WTC11 (cell line): ENCODE data around the gene HMGCS2. TPM values are rescaled to one million over a fixed set of nuclear protein-coding genes. Genes with fewer than 3 reads are reported as not detected.

Source experiments
- ATAC-seq: fragments of 200-7000 bp; cut with Tn5 transposase; 2 replicates; pipeline ENCODE4 v1.10.0; 2021; ENCODE audit warnings: mild to moderate bottlenecking, moderate library complexity
- CTCF ChIA-PET: fragments of 300-600 bp; sonication (Branson Sonifier 250); formaldehyde crosslinking; loops from one replicate; lab custom pipeline; 2021; ENCODE audit warnings: antibody characterized with exemption; lab: Charles Lee
- POLR2A ChIA-PET: fragments of 350-600 bp; sonication (Branson Sonifier 250); formaldehyde crosslinking; loops from one replicate; lab custom pipeline; 2021; ENCODE audit warnings: antibody characterized with exemption; lab: Charles Lee
- DNase-seq: peaks from one replicate; pipeline ENCODE4 v3.0.0; 2021; ENCODE audit warnings: low spot score
- H3K27ac Mint-ChIP-seq: 2 replicates; pipeline ENCODE4 v1.8.0; 2021; ENCODE audit warnings: mixed read lengths
- H3K27me3 Mint-ChIP-seq: 2 replicates; pipeline ENCODE4 v1.8.0; 2021; ENCODE audit warnings: low read depth, mild to moderate bottlenecking, moderate library complexity, mixed read lengths
- H3K36me3 Mint-ChIP-seq: 2 replicates; pipeline ENCODE4 v1.8.0; 2021; ENCODE audit warnings: mixed read lengths
- H3K4me1 Mint-ChIP-seq: 2 replicates; pipeline ENCODE4 v1.8.0; 2022; ENCODE audit warnings: mixed read lengths
- H3K4me3 Mint-ChIP-seq: 2 replicates; pipeline ENCODE4 v1.8.0; 2021; ENCODE audit warnings: mild to moderate bottlenecking, moderate library complexity, mixed read lengths
- H3K9me3 Mint-ChIP-seq: 2 replicates; pipeline ENCODE4 v1.8.0; 2021; ENCODE audit warnings: mixed read lengths
- ATF1 ChIP-seq: sonication (generic); formaldehyde crosslinking; IDR thresholded peaks from 2 replicates; pipeline ENCODE4 v1.8.1; 2023; ENCODE audit warnings: mild to moderate bottlenecking, moderate library complexity, missing genetic modification reagents
- FOXK1 ChIP-seq: sonication (generic); formaldehyde crosslinking; IDR thresholded peaks from 2 replicates; pipeline ENCODE4 v1.8.0; 2022; ENCODE audit warnings: mild to moderate bottlenecking, moderate library complexity, missing genetic modification reagents
- GABPB1 ChIP-seq: sonication (generic); formaldehyde crosslinking; IDR thresholded peaks from 2 replicates; pipeline ENCODE4 v1.8.1; 2023; ENCODE audit warnings: mild to moderate bottlenecking, missing genetic modification reagents
- IRF2 ChIP-seq: sonication (generic); formaldehyde crosslinking; IDR thresholded peaks from 2 replicates; pipeline ENCODE4 v1.8.0; 2022; ENCODE audit warnings: low read depth, missing genetic modification reagents, borderline replicate concordance
- JUN ChIP-seq: sonication (generic); formaldehyde crosslinking; IDR thresholded peaks from 2 replicates; pipeline ENCODE4 v1.8.0; 2023; ENCODE audit warnings: mild to moderate bottlenecking, missing genetic modification reagents
- NFATC4 ChIP-seq: fragments of 250-450 bp; sonication (Bioruptor Pico); IDR thresholded peaks from 2 replicates; pipeline ENCODE4 v1.9.0; 2021; ENCODE audit warnings: mild to moderate bottlenecking
- SMAD3 ChIP-seq: sonication (generic); formaldehyde crosslinking; IDR thresholded peaks from 2 replicates; pipeline ENCODE4 v1.8.0; 2022; ENCODE audit warnings: missing genetic modification reagents, mild to moderate bottlenecking, borderline replicate concordance
- TCF7 ChIP-seq: sonication (generic); formaldehyde crosslinking; IDR thresholded peaks from 2 replicates; pipeline ENCODE4 v1.8.0; 2022; ENCODE audit warnings: mild to moderate bottlenecking, low read depth, missing genetic modification reagents, moderate library complexity
- ZNF396 ChIP-seq: fragments of 250-450 bp; sonication (Bioruptor Pico); IDR thresholded peaks from 2 replicates; pipeline ENCODE4 v1.8.0; 2021; ENCODE audit warnings: mild to moderate bottlenecking, moderate library complexity, borderline replicate concordance
- total RNA-seq: library from RNA; stranded (reverse); gene quantifications from 3 replicates; pipeline ENCODE4 v1.2.3, GENCODE V29; 2021
- TF ChIP-seq, protein P1 (sequence below): sonication (generic); formaldehyde crosslinking; IDR thresholded peaks from 2 replicates; pipeline ENCODE4 v1.8.0; 2023; ENCODE audit warnings: mild to moderate bottlenecking, missing genetic modification reagents
- TF ChIP-seq, protein P2 (sequence below): sonication (generic); formaldehyde crosslinking; IDR thresholded peaks from 2 replicates; pipeline ENCODE4 v1.8.1; 2023; ENCODE audit warnings: mild to moderate bottlenecking, missing genetic modification reagents, moderate library complexity
- TF ChIP-seq, protein P3 (sequence below): sonication (generic); formaldehyde crosslinking; IDR thresholded peaks from 2 replicates; pipeline ENCODE4 v1.8.0; 2023; ENCODE audit warnings: missing genetic modification reagents
- TF ChIP-seq, protein P4 (sequence below): sonication (generic); formaldehyde crosslinking; IDR thresholded peaks from 2 replicates; pipeline ENCODE4 v1.8.0; 2023; ENCODE audit warnings: missing genetic modification reagents, mild to moderate bottlenecking, borderline replicate concordance

Gene HMGCS2
- total RNA-seq, 1 experiment from 2014 or later: 0.24 TPM

DNA sequence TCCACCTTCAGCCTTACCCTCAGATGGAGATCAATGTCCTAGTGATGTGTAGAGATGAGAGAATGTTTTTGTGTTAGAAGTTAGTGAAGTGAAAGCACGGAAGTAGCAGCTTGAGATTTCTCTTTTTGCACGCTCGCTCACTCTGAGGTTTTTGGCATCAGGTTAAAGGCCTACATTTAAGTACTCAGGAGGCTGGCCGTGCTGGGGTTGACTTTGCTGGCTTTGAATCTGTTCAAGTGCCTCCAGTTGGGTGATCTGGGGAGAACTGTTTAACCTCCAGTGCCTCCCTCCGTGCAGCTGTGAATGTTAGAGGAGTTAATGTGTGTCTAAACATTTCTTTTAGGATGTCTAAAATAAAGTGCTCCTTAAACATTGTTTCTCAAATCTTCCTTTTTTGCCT, 43.1 kb downstream of the HMGCS2 start:
- ChIA-PET POLR2A (interaction anchor here (0.6 to 1.9 kb wide), 4 partner anchors 11 to 104 kb away, joined by 3 to 17 read pairs (median 4); partner anchors contain the start of gene PHGDH), CTCF (no interaction called here)
- no peak for ATAC-seq
- Mint-ChIP-seq H3K4me3 (no peak overlapping the region), H3K9me3 (no peaks in the 10 kb centered on the region), H3K27ac (peak overlapping the region; percentile 46), H3K4me1 (peaks cover 17% of the 10 kb centered on the region), H3K36me3 (peaks cover 98% of the 10 kb centered on the region), H3K27me3 (no peaks in the 10 kb centered on the region)
- DNase-seq: no peak
- TF ChIP-seq FOXK1 (CRISPR knock-in tag): no peak
- no peak for TF ChIP-seq ATF1
- TF ChIP-seq TCF7: no peak
- TF ChIP-seq, protein P1, sequence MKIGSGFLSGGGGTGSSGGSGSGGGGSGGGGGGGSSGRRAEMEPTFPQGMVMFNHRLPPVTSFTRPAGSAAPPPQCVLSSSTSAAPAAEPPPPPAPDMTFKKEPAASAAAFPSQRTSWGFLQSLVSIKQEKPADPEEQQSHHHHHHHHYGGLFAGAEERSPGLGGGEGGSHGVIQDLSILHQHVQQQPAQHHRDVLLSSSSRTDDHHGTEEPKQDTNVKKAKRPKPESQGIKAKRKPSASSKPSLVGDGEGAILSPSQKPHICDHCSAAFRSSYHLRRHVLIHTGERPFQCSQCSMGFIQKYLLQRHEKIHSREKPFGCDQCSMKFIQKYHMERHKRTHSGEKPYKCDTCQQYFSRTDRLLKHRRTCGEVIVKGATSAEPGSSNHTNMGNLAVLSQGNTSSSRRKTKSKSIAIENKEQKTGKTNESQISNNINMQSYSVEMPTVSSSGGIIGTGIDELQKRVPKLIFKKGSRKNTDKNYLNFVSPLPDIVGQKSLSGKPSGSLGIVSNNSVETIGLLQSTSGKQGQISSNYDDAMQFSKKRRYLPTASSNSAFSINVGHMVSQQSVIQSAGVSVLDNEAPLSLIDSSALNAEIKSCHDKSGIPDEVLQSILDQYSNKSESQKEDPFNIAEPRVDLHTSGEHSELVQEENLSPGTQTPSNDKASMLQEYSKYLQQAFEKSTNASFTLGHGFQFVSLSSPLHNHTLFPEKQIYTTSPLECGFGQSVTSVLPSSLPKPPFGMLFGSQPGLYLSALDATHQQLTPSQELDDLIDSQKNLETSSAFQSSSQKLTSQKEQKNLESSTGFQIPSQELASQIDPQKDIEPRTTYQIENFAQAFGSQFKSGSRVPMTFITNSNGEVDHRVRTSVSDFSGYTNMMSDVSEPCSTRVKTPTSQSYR: no peak
- TF ChIP-seq, protein P2, sequence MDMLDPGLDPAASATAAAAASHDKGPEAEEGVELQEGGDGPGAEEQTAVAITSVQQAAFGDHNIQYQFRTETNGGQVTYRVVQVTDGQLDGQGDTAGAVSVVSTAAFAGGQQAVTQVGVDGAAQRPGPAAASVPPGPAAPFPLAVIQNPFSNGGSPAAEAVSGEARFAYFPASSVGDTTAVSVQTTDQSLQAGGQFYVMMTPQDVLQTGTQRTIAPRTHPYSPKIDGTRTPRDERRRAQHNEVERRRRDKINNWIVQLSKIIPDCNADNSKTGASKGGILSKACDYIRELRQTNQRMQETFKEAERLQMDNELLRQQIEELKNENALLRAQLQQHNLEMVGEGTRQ (CRISPR knock-in tag): no peak
- no peak for TF ChIP-seq ZNF396 (CRISPR knock-in tag)

DNA sequence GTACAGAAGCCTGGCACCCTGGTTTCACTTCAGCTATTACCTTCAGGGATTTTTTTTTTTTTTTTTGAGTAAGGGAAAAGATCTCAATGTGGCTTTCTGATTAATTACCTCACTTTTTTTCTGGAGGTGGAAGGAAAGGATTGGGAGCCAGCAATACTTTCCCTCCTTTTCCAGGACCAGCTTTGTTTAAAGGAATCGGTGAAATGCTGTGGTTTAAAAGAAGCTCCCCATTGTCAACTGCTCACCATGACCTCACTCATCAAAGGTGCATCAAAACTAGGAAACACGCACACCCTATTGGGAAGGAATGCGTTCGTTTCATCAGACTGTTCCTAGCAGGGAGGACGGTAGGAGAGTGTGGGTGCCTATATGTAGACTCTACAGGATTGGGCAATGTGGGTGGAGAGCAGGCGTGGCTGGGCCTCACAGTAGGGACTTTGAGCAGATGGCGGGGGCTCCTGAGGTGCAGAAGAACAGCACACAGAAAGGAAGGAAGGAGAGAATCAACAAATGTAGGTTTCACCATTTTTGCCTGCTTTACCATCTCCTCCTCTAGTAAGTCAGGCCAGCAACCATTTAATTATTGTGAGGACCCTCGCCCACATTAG, 44.0 kb downstream of the HMGCS2 start:
- Mint-ChIP-seq H3K4me1 (peaks cover 22% of the 10 kb centered on the region), H3K36me3 (peaks cover 96% of the 10 kb centered on the region), H3K9me3 (no peaks in the 10 kb centered on the region), H3K4me3 (no peak overlapping the region), H3K27me3 (no peaks in the 10 kb centered on the region), H3K27ac (peak overlapping the region; percentile 17; the same call in 1 of the 2 replicates)
- ChIA-PET CTCF (interaction anchor here (0.7 kb wide), 1 partner anchor 49 kb away, joined by 3 read pairs; no protein-coding TSS in a partner anchor), POLR2A (interaction anchor here (0.6 to 1.9 kb wide), 4 partner anchors 10 to 103 kb away, joined by 3 to 5 read pairs (median 4); partner anchors contain the start of gene PHGDH)
- ATAC-seq (no peak), DNase-seq (no peak)
- TF ChIP-seq, protein P3, sequence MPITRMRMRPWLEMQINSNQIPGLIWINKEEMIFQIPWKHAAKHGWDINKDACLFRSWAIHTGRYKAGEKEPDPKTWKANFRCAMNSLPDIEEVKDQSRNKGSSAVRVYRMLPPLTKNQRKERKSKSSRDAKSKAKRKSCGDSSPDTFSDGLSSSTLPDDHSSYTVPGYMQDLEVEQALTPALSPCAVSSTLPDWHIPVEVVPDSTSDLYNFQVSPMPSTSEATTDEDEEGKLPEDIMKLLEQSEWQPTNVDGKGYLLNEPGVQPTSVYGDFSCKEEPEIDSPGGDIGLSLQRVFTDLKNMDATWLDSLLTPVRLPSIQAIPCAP (CRISPR knock-in tag): no peak
- TF ChIP-seq, protein P4, sequence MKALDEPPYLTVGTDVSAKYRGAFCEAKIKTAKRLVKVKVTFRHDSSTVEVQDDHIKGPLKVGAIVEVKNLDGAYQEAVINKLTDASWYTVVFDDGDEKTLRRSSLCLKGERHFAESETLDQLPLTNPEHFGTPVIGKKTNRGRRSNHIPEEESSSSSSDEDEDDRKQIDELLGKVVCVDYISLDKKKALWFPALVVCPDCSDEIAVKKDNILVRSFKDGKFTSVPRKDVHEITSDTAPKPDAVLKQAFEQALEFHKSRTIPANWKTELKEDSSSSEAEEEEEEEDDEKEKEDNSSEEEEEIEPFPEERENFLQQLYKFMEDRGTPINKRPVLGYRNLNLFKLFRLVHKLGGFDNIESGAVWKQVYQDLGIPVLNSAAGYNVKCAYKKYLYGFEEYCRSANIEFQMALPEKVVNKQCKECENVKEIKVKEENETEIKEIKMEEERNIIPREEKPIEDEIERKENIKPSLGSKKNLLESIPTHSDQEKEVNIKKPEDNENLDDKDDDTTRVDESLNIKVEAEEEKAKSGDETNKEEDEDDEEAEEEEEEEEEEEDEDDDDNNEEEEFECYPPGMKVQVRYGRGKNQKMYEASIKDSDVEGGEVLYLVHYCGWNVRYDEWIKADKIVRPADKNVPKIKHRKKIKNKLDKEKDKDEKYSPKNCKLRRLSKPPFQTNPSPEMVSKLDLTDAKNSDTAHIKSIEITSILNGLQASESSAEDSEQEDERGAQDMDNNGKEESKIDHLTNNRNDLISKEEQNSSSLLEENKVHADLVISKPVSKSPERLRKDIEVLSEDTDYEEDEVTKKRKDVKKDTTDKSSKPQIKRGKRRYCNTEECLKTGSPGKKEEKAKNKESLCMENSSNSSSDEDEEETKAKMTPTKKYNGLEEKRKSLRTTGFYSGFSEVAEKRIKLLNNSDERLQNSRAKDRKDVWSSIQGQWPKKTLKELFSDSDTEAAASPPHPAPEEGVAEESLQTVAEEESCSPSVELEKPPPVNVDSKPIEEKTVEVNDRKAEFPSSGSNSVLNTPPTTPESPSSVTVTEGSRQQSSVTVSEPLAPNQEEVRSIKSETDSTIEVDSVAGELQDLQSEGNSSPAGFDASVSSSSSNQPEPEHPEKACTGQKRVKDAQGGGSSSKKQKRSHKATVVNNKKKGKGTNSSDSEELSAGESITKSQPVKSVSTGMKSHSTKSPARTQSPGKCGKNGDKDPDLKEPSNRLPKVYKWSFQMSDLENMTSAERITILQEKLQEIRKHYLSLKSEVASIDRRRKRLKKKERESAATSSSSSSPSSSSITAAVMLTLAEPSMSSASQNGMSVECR: no peak
- peak; percentile 98 for TF ChIP-seq GABPB1 (CRISPR knock-in tag)

DNA sequence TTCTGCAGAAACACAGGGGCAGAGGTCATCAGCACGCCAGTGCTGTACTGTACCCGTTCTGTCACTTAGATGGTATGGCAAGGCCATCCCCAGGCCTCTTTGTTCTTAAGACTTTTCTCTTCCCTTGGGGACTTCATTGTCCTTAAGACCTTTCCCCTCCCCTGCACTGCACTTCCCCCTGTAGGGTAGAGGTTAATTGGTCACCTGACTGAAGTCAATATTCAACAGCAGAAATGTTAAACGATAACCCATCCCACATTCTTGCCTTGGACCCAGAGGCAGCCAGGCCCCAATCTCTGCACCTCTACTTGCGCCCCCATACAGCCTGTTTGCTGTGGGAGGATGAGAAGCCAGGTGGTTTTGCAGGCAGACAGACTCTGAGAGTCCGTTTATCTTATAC, 46.8 kb downstream of the HMGCS2 start:
- ChIA-PET CTCF (no interaction called here), POLR2A (no interaction called here)
- H3K27me3 Mint-ChIP-seq: no peaks in the 10 kb centered on the region
- H3K4me1 Mint-ChIP-seq: peaks cover 32% of the 10 kb centered on the region
- peak overlapping the region; percentile 39; the same call in 1 of the 2 replicates for H3K27ac Mint-ChIP-seq
- H3K36me3 Mint-ChIP-seq: peaks cover 76% of the 10 kb centered on the region
- DNase-seq (no peak), ATAC-seq (no peak)
- H3K4me3 Mint-ChIP-seq: no peak overlapping the region
- TF ChIP-seq NFATC4 (CRISPR knock-in tag) (no peak), IRF2 (no peak), JUN (no peak), SMAD3 (CRISPR knock-in tag) (no peak)
- TF ChIP-seq, protein P2 (CRISPR knock-in tag): no peak
- H3K9me3 Mint-ChIP-seq: no peaks in the 10 kb centered on the region
